Stimulated activated CD4-positive, alpha-beta T cell treated with anti-CD3 and anti-CD28 coated beads, Interleukin-4, amount 100 ng/mL, for 48 hours (primary cell): ENCODE results near the gene SLBP.
A peak's percentile ranks its signal among the peaks of the same experiment; 100 is the strongest.

ENCODE experiments used
- DNase-seq, 2 donors: peaks; one replicate each; pipeline ENCODE4 v3.0.0-alpha.2; 2020; ENCODE audit warnings: low read depth in 2 of 2

The SLBP gene

GRCh38 chr4:1727117-1728031, 15.3 kb upstream of the SLBP start:
- DNase-seq, result no peak

DNA sequence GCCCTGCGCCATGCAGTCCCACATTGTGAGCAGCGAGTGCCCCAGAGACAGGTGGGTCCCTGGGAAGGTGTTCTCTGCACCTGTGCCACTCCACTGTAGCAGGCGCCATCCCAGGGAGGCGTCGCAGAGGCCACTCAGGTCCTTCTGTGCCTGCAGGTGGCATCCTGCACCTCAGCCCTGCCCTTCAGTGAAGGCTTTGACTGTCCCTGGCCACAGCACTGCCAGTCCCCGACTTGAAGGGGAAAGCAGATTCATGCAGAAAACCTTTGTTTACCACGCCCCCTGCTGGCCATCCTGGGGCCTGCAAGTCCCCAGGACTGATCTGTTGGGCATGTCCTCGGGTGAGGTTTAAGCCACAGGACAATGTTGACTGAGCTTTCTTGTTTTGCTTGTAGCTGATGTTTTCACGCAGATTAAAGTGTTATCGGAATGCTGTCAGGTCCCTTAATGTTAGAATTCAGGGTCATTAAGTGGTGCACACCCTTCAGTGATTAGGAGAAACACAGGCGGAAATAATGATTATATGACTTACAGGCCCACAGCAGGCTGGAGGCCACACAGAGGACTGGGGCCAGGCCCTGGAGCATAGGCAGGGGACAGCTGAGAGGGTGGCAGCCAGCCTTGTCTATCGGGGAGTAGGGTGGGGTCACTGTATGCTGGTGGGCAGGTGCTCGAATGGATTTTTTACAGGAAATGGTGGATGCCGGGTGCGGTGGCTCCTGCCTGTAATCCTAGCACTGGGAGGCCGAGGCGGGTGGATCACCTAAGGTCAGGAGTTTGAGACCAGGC, 14.2 kb upstream of the SLBP start:
- DNase-seq, result peak; percentile 83 to 90

GRCh38 chr4:1725521-1725920, 13.4 kb upstream of the SLBP start:
- DNase-seq, result no peak

GRCh38 chr4:1723131-1723801, 11.1 kb upstream of the SLBP start:
- peak in 1 of 2 donors; percentile 40 for DNase-seq

DNA sequence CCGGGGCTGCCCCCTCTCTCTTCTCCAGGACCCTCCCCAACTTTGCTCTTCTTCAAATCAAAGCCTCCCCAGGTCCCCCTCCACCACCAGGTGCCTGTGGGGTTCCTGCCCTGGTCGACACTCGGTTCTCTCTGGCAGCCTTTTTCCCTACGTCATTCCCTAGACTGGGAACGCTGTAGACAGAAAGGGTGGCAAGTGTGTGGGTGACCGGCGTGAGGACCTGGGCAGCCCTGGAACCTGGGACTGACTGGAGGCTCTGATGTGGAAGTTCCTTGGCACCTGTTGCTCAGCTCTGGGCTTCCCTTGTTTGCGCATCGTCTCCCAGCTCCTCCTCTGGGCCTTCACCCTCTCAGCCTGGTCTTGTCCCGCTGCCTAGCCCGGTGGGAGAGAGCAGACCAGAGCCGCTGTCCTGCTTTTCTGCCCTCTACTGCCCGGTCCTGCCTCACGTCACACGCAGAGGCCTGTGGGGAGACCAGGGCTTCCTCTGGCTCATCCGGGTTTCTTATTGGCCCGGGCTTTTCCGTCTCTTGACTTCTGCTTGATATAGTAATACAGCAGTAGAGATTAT, 10.5 kb upstream of the SLBP start:
- no peak for DNase-seq

DNA sequence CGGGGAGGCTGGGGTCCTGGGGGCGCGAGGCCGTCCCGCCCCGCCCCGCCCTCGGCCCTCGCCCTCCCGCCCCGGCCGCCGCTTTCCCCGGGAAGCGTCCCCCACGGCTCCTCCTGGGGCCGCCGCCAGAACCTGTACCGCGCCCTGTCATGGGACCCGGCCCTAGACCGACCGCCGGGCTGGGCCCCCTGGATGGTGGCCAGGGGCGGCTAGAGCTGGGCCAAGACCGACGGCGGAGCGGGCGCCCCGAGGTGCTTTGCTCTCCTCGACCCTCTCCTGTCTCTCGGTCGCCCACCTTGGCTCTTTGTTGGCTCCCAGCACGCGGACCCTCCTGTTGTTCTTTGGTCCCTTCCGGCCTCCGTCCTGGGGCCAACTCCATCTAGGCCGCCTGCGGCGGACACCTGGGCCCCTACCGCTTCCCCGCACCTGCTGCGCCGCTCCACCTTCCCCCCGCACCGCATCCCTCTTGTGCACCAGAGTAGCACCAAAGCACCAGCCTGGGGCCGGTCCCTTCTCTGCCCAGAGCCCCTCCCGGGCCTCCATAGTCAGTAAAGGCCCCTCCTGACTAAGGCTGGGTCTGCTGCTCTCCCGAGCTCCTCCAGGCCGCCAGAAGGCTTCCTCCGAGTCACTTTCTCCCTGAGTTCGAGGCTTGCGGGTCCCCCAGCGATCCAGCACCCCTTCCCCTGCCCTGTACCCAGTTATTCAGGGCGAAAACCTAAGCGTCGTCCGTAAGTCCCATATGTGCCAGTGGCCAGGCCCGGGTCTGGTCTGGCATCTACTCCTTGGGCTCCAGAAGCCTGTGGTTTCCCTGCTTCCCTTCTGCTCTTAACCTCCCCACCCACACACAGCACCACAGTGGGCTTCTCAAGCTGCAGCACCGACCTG, 9.8 kb upstream of the SLBP start:
- no peak for DNase-seq

DNA sequence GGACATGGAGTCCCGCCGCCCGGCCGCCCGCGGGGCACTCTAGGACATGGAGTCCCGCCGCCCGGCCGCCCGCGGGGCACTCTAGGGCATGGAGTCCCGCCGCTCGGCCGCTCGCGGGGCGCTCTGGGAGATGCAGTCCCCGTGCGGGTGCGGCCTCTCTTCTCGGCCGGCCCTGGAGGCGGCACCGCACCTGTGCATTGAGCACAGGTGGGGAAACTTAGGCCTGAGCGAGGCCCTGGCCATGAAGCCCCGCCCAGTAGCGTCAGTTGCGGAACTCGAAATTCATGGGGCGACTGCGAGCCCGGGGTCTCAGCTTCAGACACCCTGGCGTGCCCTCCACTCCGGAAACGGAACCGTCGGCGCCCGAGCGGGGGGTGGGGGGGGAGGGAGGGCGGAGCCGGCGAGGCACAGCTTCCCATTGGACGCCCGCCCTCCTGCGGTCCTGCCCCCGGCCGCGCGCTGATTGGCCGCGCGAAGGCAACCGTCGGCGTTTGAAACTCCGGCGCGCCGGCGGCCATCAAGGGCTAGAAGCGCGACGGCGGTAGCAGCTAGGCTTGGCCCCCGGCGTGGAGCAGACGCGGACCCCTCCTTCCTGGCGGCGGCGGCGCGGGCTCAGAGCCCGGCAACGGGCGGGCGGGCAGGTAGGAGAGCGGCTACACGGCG, 9.0 kb upstream of the SLBP start, which contains the start of the genes TACC3 and TMEM129:
Gene TACC3 (plus strand): TSS at position 519 of the 663 bp plus-strand sequence. CDS start 1,901 bp downstream, outside the sequence.
Gene TMEM129 (minus strand): TSS at position 321 of the 663 bp plus-strand sequence. CDS start 486 bp downstream, outside the sequence.
- peak; percentile 87 to 92 for DNase-seq

DNA sequence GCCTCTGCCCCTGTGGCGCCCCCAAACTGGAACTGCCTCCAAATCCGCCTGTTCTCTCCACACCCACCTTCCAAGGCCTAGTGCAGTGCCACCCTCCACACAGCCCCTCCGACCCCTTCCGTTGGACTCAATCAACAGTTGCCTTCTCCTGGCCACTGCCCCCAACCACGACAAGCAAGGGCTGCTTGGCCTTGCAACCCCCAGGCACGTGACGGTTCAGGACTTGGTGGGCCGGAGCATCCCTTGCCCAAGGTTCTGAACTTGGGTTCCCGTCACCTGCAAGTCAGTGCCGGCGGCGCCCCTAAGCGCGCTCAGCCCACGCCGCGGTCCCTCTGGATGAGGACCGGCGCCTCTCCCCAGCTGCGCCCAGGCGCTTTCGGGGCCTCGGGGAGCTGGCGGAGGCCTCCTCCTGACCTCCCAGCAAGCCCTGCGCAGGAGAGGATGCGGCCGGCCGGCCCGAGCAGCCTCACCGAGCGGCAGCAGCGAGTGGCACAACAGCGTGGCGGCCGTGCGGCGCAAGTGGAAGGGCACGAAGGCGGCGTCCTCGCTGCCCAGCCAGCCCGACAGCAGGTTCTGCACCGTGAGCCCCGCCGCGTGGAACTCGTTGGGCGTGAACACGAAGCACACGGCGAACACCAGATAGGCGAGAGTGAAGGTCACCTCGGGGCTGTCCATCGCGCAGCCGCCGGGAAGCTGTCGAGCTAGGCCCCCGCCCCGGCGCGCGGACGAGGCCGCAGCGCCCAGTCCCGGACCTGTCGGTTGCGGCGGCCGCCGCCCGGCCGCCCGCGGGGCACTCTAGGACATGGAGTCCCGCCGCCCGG, 8.3 kb upstream of the SLBP start:
- no peak for DNase-seq

- no peak for DNase-seq
Observed at GRCh38 chr4:1718095-1718850, 6.2 kb upstream of the SLBP start.

DNA sequence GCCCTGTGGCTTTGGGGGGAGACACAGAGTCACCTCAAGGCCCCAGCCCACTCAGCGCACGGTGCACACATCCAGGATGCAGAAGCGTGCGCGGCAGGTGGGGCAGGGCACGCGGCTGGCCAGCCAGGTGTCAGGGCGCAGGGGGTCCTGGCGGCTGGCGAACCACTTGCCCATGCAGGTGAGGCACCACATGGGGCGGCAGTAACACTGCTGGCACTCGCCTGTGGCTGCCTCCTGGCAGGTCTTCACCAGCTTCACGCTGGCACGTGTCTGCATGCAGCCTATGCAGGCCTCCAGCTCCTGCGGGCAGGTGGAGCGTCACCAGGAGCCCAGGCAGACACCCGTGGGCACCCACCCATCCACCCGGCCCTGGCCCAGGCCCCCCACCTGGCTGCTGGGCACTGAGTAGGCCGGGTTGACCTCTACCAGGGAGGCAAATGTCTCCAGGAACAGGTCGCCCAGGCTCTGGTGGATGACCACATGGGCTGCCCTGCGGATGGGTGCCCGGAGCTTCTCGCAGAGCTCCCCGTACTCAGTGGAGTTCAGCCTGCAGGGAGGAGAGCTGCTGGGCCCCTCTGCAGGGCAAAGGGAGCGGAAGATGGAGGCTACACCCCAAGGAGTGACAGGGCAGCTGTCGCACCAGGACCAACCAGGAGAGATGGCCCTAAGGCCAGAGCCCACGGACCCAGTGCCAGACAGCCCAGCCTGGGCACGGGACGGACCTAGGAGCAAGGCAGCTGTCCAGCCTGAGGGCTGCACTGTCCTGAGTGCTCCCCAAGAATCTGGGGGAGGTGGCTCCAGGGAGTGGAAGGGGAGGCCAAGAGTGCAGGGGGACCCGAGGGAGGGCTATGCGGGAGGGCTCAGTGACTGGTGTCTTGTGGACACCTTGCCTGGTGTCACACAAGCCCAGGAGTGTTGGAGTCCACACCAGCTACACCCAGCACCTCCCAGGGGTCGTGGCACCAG, 5.3 kb upstream of the SLBP start:
- DNase-seq, result no peak

- DNase-seq, result no peak
Observed at GRCh38 chr4:1716065-1716945, 4.2 kb upstream of the SLBP start.

GRCh38 chr4:1715002-1715758, 3.1 kb upstream of the SLBP start:
- no peak for DNase-seq

DNA sequence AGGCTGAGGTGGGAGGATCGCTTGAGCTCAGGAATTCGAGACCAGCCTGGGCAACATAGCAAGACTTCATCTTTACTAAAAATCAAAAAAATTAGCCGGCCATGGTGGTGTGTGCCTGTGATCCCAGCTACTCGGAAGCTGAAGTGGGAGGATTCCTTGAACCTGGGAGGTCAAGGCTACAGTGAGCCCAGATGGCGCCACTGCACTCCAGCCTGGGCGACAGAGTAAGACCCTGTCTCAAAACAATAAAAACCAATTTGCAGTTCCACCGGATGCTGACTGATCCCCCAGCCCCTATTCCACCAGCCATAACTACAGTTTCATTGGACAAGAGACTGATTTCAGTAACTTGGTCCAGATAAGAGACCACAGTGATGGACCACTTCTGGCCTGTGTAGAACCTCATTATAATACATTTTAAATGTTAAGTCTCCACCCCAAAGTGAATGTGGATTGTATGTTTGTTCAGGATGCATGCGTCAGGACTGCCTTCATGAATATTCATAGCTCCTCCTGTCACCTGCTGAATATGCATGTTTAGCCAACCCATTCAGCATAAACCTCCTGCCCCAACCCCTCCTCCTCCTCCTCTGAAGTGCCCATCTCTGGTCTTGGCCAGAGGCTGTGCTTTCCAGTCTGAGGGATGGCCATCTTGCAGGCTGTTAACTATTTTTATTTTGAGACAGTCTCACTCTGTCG, 2.3 kb upstream of the SLBP start:
- DNase-seq, result no peak

DNA sequence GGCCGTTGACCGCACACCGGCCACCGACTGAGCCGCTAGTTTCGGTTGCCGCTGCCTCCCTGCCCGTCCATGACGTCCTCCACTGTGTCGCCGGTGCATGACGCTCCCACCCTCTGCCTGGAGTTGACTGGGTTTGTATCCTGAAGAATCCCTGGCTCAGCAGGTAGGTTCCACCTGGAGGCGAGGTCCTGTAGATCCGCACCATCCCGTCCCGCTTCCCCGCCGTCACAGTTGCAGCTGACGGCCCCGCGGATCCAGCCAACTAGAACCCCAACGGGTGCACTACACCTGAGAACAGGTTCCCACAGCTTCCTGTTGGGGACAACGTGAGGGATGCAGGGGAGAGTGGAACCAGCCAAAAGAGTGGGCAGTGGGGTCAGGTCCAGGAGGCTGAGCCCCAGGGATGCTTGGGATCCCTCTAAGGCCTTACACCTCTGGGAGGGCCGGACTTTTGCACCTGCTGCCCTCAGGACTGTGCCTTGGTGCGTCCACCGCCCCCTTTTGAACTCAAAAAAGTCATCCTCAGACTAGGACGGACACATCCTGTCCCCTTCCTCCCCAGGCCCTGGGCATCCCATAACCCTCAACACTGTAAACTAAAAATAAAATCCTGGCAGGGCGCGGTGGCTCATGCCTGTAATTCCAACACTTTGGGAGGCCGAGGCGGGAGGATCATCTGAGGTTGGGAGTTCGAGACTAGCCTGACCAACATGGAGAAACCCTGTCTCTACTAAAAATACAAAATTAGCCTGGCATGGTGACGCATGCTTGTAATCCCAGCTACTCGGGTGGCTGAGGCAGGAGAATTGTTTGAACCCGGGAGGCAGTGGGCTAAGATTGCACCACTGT, 1.1 kb upstream of the SLBP start:
- DNase-seq, result peak in 1 of 2 donors; percentile 39
